Testis (tissue), 3 donors: ENCODE data around the gene OTOP2. TPM values are rescaled to one million over a fixed set of nuclear protein-coding genes. Genes with fewer than 3 reads are reported as not detected.

Source experiments
- DNase-seq: peaks from one replicate; pipeline ENCODE4 v3.0.0-alpha.2; 2019
- H3K27ac ChIP-seq, 2 donors: fragments of 200-600 bp; sonication (generic); one replicate each; pipeline ENCODE4 v1.5.1; 2019
- H3K27me3 ChIP-seq: fragments of 200-600 bp; sonication (generic); one replicate; pipeline ENCODE4 v1.5.1; 2019
- H3K36me3 ChIP-seq: fragments of 200-600 bp; sonication (generic); one replicate; pipeline ENCODE4 v1.5.1; 2017; ENCODE audit warnings: low read depth; ENCODE audit errors: missing control alignments
- H3K4me1 ChIP-seq: fragments of 200-600 bp; sonication (generic); one replicate; pipeline ENCODE4 v1.5.1; 2019
- H3K4me3 ChIP-seq, 2 donors: fragments of 200-600 bp; sonication (generic); one replicate each; pipeline ENCODE4 v1.5.1; 2017 to 2019
- H3K9me3 ChIP-seq: fragments of 200-600 bp; sonication (generic); one replicate; pipeline ENCODE4 v1.5.1; 2017
- CTCF ChIP-seq, 3 experiments: fragments of 450-650 bp in 2 of 3; fragments of 200-600 bp in 1 of 3; sonication (generic) in 1 of 3; IDR thresholded peaks; one replicate each; pipeline ENCODE4 v1.5.1; 2016 to 2019; ENCODE audit warnings: antibody characterized with exemption in 3 of 3, mild to moderate bottlenecking in 2 of 3, moderate library complexity in 1 of 3
- POLR2A ChIP-seq: fragments of 450-650 bp; IDR thresholded peaks from one replicate; pipeline ENCODE4 v1.6.1; 2017; ENCODE audit warnings: antibody characterized with exemption, mild to moderate bottlenecking, moderate library complexity
- WGBS, 2 donors: methylation state at CpG; one replicate each; pipeline ENCODE4 v1.1.5; 2018; 5-methylcytosine and 5-hydroxymethylcytosine counted together
- intact Hi-C: fragments of 100-400 bp; cut with DNase I; formaldehyde crosslinking; loops from one replicate; pipeline ENCODE4 v1.15.1; 2023; ENCODE audit warnings: low total_unique reads
- polyA plus RNA-seq: library from polyadenylated mRNA; stranded (reverse); fragments of 350-450 nt; fragmentation: Illumina TruSeq; extraction: RNeasy Lipid Tissue Mini Kit (QIAGEN cat#74804); gene quantifications from one replicate; pipeline ENCODE4 v1.2.3, GENCODE V29; 2014; ENCODE audit warnings: low read depth, low replicate concordance; ENCODE audit not compliant: insufficient read depth
- total RNA-seq, 2 donors: library from RNA; depleted of rRNA; stranded (reverse); fragments of >200 nt; gene quantifications; one replicate each; pipeline ENCODE4 v1.2.3, GENCODE V29; 2016

OTOP2 gene
- total and polyA plus RNA-seq, 3 donors from 2014 or later, result 2.4 to 5.7 (median 5.7) TPM

GRCh38 chr17:74949455-74950115, 25.5 kb downstream of the OTOP2 start:
- no peak for DNase-seq
- intact Hi-C loops, result no loop called here
- no peaks in the 10 kb centered on the region for H3K9me3 ChIP-seq
- no peaks in the 10 kb centered on the region for H3K4me1 ChIP-seq
- TF ChIP-seq POLR2A, result no peak
- no peak for TF ChIP-seq CTCF (IDR thresholded peaks at IDR 0.05)
- H3K36me3 ChIP-seq, result no peaks in the 10 kb centered on the region
- no peak overlapping the region for H3K27ac ChIP-seq
- no peak overlapping the region for H3K4me3 ChIP-seq
- H3K27me3 ChIP-seq, result no peaks in the 10 kb centered on the region
- 48 to 61% methylated on average over 3 to 8 of the region's 12 CpGs for WGBS, 2 donors

GRCh38 chr17:74950207-74950606, 26.1 kb downstream of the OTOP2 start:
- H3K9me3 ChIP-seq, result no peaks in the 10 kb centered on the region
- no peak for DNase-seq
- TF ChIP-seq CTCF (IDR thresholded peaks at IDR 0.05) (no peak), POLR2A (no peak)
- WGBS, 2 donors, result 64 to 77% methylated on average over 4 to 6 of the region's 8 CpGs
- H3K36me3 ChIP-seq, result no peaks in the 10 kb centered on the region
- intact Hi-C loops, result no loop called here
- no peak overlapping the region for H3K27ac ChIP-seq
- H3K4me1 ChIP-seq, result no peaks in the 10 kb centered on the region
- no peak overlapping the region for H3K4me3 ChIP-seq
- H3K27me3 ChIP-seq, result no peaks in the 10 kb centered on the region

DNA sequence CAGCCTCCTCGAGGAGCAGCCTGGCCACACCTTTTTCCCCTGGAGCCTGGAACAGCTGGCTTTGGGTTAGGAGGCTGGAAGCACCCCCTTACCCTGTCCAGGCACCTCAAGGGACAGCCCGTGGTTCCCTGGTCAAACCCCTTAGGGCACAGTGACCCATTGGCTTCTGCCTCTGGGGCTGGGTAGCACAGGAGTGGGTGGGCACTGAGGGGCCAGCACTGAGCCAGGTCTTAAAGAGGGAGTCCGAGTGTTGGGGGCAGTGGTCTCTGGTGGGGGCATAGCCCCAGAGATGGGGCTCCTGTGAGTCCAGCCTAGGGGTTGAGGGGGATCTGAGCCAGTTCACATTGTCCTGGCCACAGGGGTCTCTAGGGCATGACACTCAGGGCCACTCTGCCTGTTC, 27.0 kb downstream of the OTOP2 start:
- TF ChIP-seq CTCF (IDR thresholded peaks at IDR 0.05), result no peak
- TF ChIP-seq POLR2A, result no peak
- intact Hi-C loops, result no loop called here
- H3K4me1 ChIP-seq, result no peaks in the 10 kb centered on the region
- H3K27ac ChIP-seq, result no peak overlapping the region
- no peaks in the 10 kb centered on the region for H3K36me3 ChIP-seq
- H3K4me3 ChIP-seq, result no peak overlapping the region
- WGBS, 2 donors, result 60 to 84% methylated on average over 1 to 3 of the region's 3 CpGs
- no peaks in the 10 kb centered on the region for H3K9me3 ChIP-seq
- no peak for DNase-seq
- no peaks in the 10 kb centered on the region for H3K27me3 ChIP-seq

GRCh38 chr17:74951680-74952421, 27.8 kb downstream of the OTOP2 start:
- no peaks in the 10 kb centered on the region for H3K36me3 ChIP-seq
- intact Hi-C loops, result no loop called here
- 74 to 98% methylated on average over 9 to 32 of the region's 32 CpGs for WGBS, 2 donors
- no peaks in the 10 kb centered on the region for H3K27me3 ChIP-seq
- TF ChIP-seq CTCF (IDR thresholded peaks at IDR 0.05) (no peak), POLR2A (no peak)
- H3K9me3 ChIP-seq, result no peaks in the 10 kb centered on the region
- DNase-seq, result no peak
- H3K4me1 ChIP-seq, result no peaks in the 10 kb centered on the region
- H3K4me3 ChIP-seq, result no peak overlapping the region
- H3K27ac ChIP-seq, result no peak overlapping the region
